SK-N-SH treated with all-trans-retinoic acid at 6 μM for 48 hours (cell line): ENCODE measurements around the gene CHSY1.

Experiments
- ATAC-seq: fragments of 200-7000 bp; cut with Tn5 transposase; 3 replicates; pipeline ENCODE4 v1.9.1; 2020; ENCODE audit warnings: mild to moderate bottlenecking, moderate library complexity
- ARNTL ChIP-seq: fragments of 450-650 bp; formaldehyde crosslinking; IDR thresholded peaks from 2 replicates; pipeline ENCODE4 v1.5.0; 2020; ENCODE audit warnings: low read depth, mild to moderate bottlenecking, moderate library complexity, borderline replicate concordance
- BACH2 ChIP-seq: fragments of 250-450 bp; sonication (Bioruptor Pico); IDR thresholded peaks from 2 replicates; pipeline ENCODE4 v1.9.0; 2021; ENCODE audit warnings: mild to moderate bottlenecking, borderline replicate concordance
- CSDC2 ChIP-seq: fragments of 250-450 bp; sonication (Bioruptor Pico); IDR thresholded peaks from 2 replicates; pipeline ENCODE4 v1.5.0; 2020; ENCODE audit warnings: mild to moderate bottlenecking, moderate library complexity
- CSRNP3 ChIP-seq: fragments of 250-450 bp; sonication (Bioruptor Pico); IDR thresholded peaks from 2 replicates; pipeline ENCODE4 v1.5.1; 2021; ENCODE audit warnings: mild to moderate bottlenecking, moderate library complexity
- GLIS3 ChIP-seq: fragments of 250-450 bp; sonication (Bioruptor Pico); IDR thresholded peaks from 2 replicates; pipeline ENCODE4 v1.5.0; 2020; ENCODE audit warnings: mild to moderate bottlenecking, moderate library complexity
- ISL1 ChIP-seq: fragments of 250-450 bp; sonication (Bioruptor Pico); IDR thresholded peaks from 2 replicates; pipeline ENCODE4 v2.1.2; 2022; ENCODE audit warnings: mild to moderate bottlenecking, moderate library complexity
- OSR1 ChIP-seq: fragments of 250-450 bp; sonication (Bioruptor Pico); IDR thresholded peaks from 2 replicates; pipeline ENCODE4 v1.8.0; 2022; ENCODE audit warnings: moderate library complexity, mild to moderate bottlenecking, inconsistent platforms
- POU6F1 ChIP-seq: fragments of 250-450 bp; sonication (Bioruptor Pico); IDR thresholded peaks from 2 replicates; pipeline ENCODE4 v1.8.0; 2021; ENCODE audit warnings: low read depth, mild to moderate bottlenecking, moderate library complexity, borderline replicate concordance
- PPARA ChIP-seq: fragments of 250-450 bp; sonication (Bioruptor Pico); IDR thresholded peaks from 2 replicates; pipeline ENCODE4 v1.5.0; 2020; ENCODE audit warnings: mild to moderate bottlenecking, borderline replicate concordance
- RARB ChIP-seq: fragments of 250-450 bp; sonication (Bioruptor Pico); IDR thresholded peaks from 2 replicates; pipeline ENCODE4 v1.8.0; 2021; ENCODE audit warnings: mild to moderate bottlenecking, moderate library complexity
- SNAI2 ChIP-seq: fragments of 250-450 bp; sonication (Bioruptor Pico); IDR thresholded peaks from 2 replicates; pipeline ENCODE4 v1.5.0; 2020; ENCODE audit warnings: mild to moderate bottlenecking, moderate library complexity
- TCF4 ChIP-seq: fragments of 250-450 bp; sonication (Bioruptor Pico); IDR thresholded peaks from 2 replicates; pipeline ENCODE4 v1.8.0; 2021; ENCODE audit warnings: mild to moderate bottlenecking, moderate library complexity, borderline replicate concordance
- TOX ChIP-seq: fragments of 250-450 bp; sonication (Bioruptor Pico); IDR thresholded peaks from 2 replicates; pipeline ENCODE4 v1.8.0; 2021; ENCODE audit warnings: mild to moderate bottlenecking, moderate library complexity, borderline replicate concordance
- ZC3H10 ChIP-seq: fragments of 250-450 bp; sonication (Bioruptor Pico); IDR thresholded peaks from 2 replicates; pipeline ENCODE4 v1.5.1; 2021; ENCODE audit warnings: mild to moderate bottlenecking, moderate library complexity
- ZFP3 ChIP-seq: fragments of 250-450 bp; sonication (Bioruptor Pico); IDR thresholded peaks from 2 replicates; pipeline ENCODE4 v1.5.0; 2020; ENCODE audit warnings: mild to moderate bottlenecking, moderate library complexity
- ZFP30 ChIP-seq: fragments of 450-650 bp; formaldehyde crosslinking; IDR thresholded peaks from 2 replicates; pipeline ENCODE4 v1.5.0; 2022; ENCODE audit warnings: mild to moderate bottlenecking, moderate library complexity
- ZNF565 ChIP-seq: fragments of 450-650 bp; formaldehyde crosslinking; conservative IDR thresholded peaks from 2 replicates; pipeline ENCODE4 v1.5.0; 2020; ENCODE audit warnings: low read depth, mild to moderate bottlenecking, moderate library complexity
- ZNF70 ChIP-seq: fragments of 450-650 bp; formaldehyde crosslinking; IDR thresholded peaks from 2 replicates; pipeline ENCODE4 v1.5.0; 2020; ENCODE audit warnings: mild to moderate bottlenecking, moderate library complexity
- TF ChIP-seq, protein P1 (sequence below): fragments of 250-450 bp; sonication (Bioruptor Pico); IDR thresholded peaks from 2 replicates; pipeline ENCODE4 v1.5.1; 2020; ENCODE audit warnings: low read depth, mild to moderate bottlenecking, moderate library complexity
- TF ChIP-seq, protein P2 (sequence below): fragments of 250-450 bp; sonication (Bioruptor Pico); IDR thresholded peaks from 2 replicates; pipeline ENCODE4 v1.5.0; 2020; ENCODE audit warnings: mild to moderate bottlenecking, moderate library complexity
- TF ChIP-seq, protein P3 (sequence below): fragments of 250-450 bp; sonication (Bioruptor Pico); IDR thresholded peaks from 2 replicates; pipeline ENCODE4 v1.8.0; 2020; ENCODE audit warnings: mild to moderate bottlenecking, moderate library complexity, borderline replicate concordance

Gene CHSY1

DNA sequence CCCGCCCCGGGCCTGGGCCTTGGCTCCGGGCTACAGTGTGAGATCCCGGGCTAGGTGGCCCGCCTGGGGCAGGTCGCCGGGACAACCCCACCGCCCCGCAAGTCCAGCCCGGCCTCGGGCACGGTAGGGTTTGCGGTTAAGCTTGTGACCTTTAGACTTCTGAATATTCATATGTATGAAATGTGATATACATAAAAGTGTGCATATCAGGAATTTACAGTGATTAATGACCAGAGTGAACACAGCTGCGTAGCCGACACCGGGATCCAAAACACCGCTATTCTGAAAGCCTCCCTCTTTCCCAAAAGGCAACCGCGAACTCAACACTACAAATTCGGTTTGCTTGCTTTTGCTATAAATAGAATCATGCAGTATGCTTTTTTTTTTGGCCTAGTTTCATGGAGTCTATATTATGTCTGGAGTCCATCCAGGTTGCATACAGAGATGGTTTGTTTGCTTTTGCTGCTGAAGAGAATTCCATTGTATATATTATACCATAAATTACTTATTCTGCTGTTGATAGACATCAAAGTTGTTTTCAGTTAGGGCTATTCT is 43.8 kb upstream of the CHSY1 start:
- no peak for ATAC-seq
- TF ChIP-seq GLIS3 (no peak), ZNF565 (no peak), ARNTL (CRISPR knock-in tag) (no peak), ISL1 (no peak), ZFP3 (no peak), CSDC2 (no peak), OSR1 (CRISPR knock-in tag) (no peak), TCF4 (CRISPR knock-in tag) (no peak), POU6F1 (CRISPR knock-in tag) (no peak), RARB (CRISPR knock-in tag) (no peak), ZC3H10 (no peak), TOX (CRISPR knock-in tag) (no peak), ZFP30 (CRISPR knock-in tag) (no peak), SNAI2 (no peak), BACH2 (no peak), ZNF70 (CRISPR knock-in tag) (no peak), CSRNP3 (CRISPR knock-in tag) (no peak)
- TF ChIP-seq, protein P1, sequence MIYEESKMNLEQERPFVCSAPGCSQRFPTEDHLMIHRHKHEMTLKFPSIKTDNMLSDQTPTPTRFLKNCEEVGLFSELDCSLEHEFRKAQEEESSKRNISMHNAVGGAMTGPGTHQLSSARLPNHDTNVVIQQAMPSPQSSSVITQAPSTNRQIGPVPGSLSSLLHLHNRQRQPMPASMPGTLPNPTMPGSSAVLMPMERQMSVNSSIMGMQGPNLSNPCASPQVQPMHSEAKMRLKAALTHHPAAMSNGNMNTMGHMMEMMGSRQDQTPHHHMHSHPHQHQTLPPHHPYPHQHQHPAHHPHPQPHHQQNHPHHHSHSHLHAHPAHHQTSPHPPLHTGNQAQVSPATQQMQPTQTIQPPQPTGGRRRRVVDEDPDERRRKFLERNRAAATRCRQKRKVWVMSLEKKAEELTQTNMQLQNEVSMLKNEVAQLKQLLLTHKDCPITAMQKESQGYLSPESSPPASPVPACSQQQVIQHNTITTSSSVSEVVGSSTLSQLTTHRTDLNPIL (CRISPR knock-in tag), result no peak
- TF ChIP-seq, protein P2, sequence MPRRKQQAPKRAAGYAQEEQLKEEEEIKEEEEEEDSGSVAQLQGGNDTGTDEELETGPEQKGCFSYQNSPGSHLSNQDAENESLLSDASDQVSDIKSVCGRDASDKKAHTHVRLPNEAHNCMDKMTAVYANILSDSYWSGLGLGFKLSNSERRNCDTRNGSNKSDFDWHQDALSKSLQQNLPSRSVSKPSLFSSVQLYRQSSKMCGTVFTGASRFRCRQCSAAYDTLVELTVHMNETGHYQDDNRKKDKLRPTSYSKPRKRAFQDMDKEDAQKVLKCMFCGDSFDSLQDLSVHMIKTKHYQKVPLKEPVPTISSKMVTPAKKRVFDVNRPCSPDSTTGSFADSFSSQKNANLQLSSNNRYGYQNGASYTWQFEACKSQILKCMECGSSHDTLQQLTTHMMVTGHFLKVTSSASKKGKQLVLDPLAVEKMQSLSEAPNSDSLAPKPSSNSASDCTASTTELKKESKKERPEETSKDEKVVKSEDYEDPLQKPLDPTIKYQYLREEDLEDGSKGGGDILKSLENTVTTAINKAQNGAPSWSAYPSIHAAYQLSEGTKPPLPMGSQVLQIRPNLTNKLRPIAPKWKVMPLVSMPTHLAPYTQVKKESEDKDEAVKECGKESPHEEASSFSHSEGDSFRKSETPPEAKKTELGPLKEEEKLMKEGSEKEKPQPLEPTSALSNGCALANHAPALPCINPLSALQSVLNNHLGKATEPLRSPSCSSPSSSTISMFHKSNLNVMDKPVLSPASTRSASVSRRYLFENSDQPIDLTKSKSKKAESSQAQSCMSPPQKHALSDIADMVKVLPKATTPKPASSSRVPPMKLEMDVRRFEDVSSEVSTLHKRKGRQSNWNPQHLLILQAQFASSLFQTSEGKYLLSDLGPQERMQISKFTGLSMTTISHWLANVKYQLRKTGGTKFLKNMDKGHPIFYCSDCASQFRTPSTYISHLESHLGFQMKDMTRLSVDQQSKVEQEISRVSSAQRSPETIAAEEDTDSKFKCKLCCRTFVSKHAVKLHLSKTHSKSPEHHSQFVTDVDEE (CRISPR knock-in tag), result no peak
- TF ChIP-seq, protein P3, sequence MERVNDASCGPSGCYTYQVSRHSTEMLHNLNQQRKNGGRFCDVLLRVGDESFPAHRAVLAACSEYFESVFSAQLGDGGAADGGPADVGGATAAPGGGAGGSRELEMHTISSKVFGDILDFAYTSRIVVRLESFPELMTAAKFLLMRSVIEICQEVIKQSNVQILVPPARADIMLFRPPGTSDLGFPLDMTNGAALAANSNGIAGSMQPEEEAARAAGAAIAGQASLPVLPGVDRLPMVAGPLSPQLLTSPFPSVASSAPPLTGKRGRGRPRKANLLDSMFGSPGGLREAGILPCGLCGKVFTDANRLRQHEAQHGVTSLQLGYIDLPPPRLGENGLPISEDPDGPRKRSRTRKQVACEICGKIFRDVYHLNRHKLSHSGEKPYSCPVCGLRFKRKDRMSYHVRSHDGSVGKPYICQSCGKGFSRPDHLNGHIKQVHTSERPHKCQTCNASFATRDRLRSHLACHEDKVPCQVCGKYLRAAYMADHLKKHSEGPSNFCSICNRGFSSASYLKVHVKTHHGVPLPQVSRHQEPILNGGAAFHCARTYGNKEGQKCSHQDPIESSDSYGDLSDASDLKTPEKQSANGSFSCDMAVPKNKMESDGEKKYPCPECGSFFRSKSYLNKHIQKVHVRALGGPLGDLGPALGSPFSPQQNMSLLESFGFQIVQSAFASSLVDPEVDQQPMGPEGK, result no peak

- peak; percentile 92 for ATAC-seq
- TF ChIP-seq PPARA (CRISPR knock-in tag) (no peak), TCF4 (CRISPR knock-in tag) (no peak), ISL1 (no peak), TOX (CRISPR knock-in tag) (no peak), CSRNP3 (CRISPR knock-in tag) (no peak), ZFP3 (no peak), RARB (CRISPR knock-in tag) (no peak), ZFP30 (CRISPR knock-in tag) (no peak), SNAI2 (no peak), CSDC2 (no peak)
- TF ChIP-seq, protein P1 (CRISPR knock-in tag), result no peak
- TF ChIP-seq, protein P3, result no peak
These were observed 43.1 kb upstream of the CHSY1 start, which contains the start of gene SNRPA1 for GRCh38 chr15:101294731-101295606. TSS of gene SNRPA1 (minus strand) at chr15:101295248. CDS start at chr15:101295178, 70 bp downstream.
